ENCODE measurements around the gene QPRT. TPM values are rescaled to one million over a fixed set of nuclear protein-coding genes. Genes with fewer than 3 reads are reported as not detected.
"Not testable (repeated sequence)": the region's sequence is repeated elsewhere in the genome, so short reads cannot be mapped to it uniquely, and the experiment has no call there.

Gene QPRT
- total and polyA plus RNA-seq, 4 donors, result 79.4 to 143 (median 100) TPM

DNA sequence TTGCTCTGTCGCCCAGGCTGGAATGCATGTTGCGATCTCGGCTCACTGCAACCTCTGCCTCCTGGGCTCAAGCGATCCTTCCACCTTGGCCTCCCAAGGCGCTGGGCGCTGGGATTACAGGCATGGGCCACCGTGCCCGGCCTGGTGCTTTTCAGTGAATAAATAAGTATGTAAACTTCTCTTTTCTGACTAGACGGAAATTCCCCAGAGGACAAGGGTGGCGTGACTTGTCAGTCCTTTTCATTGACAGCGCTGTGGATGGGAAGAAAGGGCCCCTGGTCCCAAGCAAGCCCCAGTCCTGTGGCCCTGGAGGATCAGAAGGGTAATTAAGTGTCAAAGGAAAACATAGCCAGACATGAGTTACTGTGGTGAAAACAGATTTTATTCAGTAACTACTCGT, 25.5 kb upstream of the QPRT start:
- no peak overlapping the region for H3K27ac ChIP-seq (ENCODE audit: low read depth in 1 of 2, low read length in 2 of 2)
- H3K36me3 ChIP-seq (ENCODE audit: control insufficient read depth in 4 of 4, insufficient read depth in 3 of 4, low read depth in 1 of 4, low read length in 3 of 4), result no peaks in the 10 kb centered on the region
- H3K9me3 ChIP-seq (ENCODE audit: control insufficient read depth in 4 of 4, low read length in 3 of 4), result no peaks in the 10 kb centered on the region
- no peaks in the 10 kb centered on the region for H3K27me3 ChIP-seq (ENCODE audit: control insufficient read depth in 4 of 4, insufficient read depth in 4 of 4, low read length in 3 of 4)
- H3K9ac ChIP-seq (ENCODE audit: low read depth in 1 of 2, low read length in 2 of 2), result no peak overlapping the region
- WGBS, result 85% methylated on average over 12 of the region's 12 CpGs
- DNase-seq (ENCODE audit: low spot score), result no peak
- no peaks in the 10 kb centered on the region for H3K4me1 ChIP-seq (ENCODE audit: control insufficient read depth in 4 of 4, insufficient read depth in 4 of 4, low read length in 3 of 4)
- H3K4me3 ChIP-seq (ENCODE audit: low read depth in 1 of 3, low read length in 3 of 3), result no peak overlapping the region
- TF ChIP-seq, protein P1, sequence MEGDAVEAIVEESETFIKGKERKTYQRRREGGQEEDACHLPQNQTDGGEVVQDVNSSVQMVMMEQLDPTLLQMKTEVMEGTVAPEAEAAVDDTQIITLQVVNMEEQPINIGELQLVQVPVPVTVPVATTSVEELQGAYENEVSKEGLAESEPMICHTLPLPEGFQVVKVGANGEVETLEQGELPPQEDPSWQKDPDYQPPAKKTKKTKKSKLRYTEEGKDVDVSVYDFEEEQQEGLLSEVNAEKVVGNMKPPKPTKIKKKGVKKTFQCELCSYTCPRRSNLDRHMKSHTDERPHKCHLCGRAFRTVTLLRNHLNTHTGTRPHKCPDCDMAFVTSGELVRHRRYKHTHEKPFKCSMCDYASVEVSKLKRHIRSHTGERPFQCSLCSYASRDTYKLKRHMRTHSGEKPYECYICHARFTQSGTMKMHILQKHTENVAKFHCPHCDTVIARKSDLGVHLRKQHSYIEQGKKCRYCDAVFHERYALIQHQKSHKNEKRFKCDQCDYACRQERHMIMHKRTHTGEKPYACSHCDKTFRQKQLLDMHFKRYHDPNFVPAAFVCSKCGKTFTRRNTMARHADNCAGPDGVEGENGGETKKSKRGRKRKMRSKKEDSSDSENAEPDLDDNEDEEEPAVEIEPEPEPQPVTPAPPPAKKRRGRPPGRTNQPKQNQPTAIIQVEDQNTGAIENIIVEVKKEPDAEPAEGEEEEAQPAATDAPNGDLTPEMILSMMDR (IDR thresholded peaks at IDR 0.05; ENCODE audit: low read depth, low read length, missing input control), result no peak
- no peak for TF ChIP-seq NR2F2 (IDR thresholded peaks at IDR 0.05)
- TF ChIP-seq YY1 (IDR thresholded peaks at IDR 0.05), result no peak
- no peak for TF ChIP-seq TAF1 (conservative IDR thresholded peaks at IDR 0.05)
- TF ChIP-seq, protein P2, sequence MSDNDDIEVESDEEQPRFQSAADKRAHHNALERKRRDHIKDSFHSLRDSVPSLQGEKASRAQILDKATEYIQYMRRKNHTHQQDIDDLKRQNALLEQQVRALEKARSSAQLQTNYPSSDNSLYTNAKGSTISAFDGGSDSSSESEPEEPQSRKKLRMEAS (IDR thresholded peaks at IDR 0.05), result no peak

DNA sequence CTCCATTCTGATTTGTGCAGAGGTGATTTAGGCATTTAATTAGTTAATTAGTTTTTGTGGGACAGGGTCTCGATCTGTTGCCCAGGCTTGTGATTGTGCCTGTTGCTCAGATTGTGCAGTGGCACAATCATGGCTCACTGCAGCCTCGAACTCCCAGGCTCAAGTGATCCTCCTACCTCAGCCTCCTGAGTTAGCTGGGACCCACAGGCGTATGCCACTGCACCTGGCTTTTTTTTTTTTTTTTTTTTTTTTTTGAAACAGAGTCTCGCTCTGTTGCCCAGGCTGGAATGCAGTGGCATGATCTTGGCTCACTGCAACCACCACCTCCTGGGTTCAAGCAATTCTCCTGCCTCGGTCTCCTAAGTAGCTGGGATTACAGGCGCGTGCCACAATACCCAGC, 25.1 kb upstream of the QPRT start:
- H3K27ac ChIP-seq (ENCODE audit: low read depth in 1 of 2, low read length in 2 of 2); DNase-seq (ENCODE audit: low spot score); H3K4me1 ChIP-seq (ENCODE audit: control insufficient read depth in 4 of 4, insufficient read depth in 4 of 4, low read length in 3 of 4); H3K27me3 ChIP-seq (ENCODE audit: control insufficient read depth in 4 of 4, insufficient read depth in 4 of 4, low read length in 3 of 4); H3K9ac ChIP-seq (ENCODE audit: low read depth in 1 of 2, low read length in 2 of 2); H3K36me3 ChIP-seq (ENCODE audit: control insufficient read depth in 4 of 4, insufficient read depth in 3 of 4, low read depth in 1 of 4, low read length in 3 of 4); H3K4me3 ChIP-seq (ENCODE audit: low read depth in 1 of 3, low read length in 3 of 3); H3K9me3 ChIP-seq (ENCODE audit: control insufficient read depth in 4 of 4, low read length in 3 of 4): not testable (repeated sequence)
- WGBS, result 91% methylated on average over 7 of the region's 7 CpGs

DNA sequence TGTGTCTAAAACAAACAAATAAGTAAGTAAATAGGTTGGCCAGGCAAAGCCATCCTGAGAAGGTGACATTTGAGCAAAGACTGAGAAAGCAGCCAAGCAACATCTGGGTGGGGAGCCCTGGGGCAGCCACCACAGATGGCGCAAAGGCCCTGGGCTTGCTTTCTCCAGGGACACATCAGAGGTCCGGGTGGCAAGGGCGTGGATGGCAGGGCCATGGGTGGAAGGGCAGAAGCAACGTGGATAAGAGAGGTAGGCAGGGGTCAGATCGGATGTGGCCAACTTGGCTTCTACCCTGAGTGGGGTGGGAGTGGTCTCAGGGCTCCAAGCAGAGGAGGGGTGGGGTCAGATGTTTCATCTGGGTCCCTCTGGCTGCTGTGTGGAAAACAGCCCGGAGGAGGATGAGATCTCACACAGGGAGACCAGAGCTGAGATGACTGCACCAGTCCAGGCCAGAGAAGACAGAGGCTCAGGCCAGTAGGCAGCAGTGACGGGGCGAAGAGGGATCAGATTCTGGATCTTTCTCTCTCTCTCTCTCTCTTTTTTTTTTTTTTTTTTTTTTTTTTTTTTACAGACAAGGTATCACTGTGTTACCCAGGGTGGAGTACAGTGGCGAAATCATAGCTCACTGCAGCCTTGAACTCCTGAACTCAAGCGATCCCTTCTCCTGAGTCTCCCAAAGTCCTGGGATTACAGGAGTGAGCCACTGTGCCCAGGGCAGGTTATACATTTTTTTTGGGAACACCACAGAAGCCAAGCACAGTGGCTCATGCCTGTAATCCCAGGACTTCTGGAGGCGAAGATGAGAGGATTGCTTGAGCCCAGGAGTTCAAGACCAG, 22.1 kb upstream of the QPRT start:
- Histone ChIP-seq H3K27ac (ENCODE audit: low read depth in 1 of 2, low read length in 2 of 2) (no peak overlapping the region), H3K4me1 (ENCODE audit: control insufficient read depth in 4 of 4, insufficient read depth in 4 of 4, low read length in 3 of 4) (no peaks in the 10 kb centered on the region), H3K9ac (ENCODE audit: low read depth in 1 of 2, low read length in 2 of 2) (no peak overlapping the region), H3K36me3 (ENCODE audit: control insufficient read depth in 4 of 4, insufficient read depth in 3 of 4, low read depth in 1 of 4, low read length in 3 of 4) (no peaks in the 10 kb centered on the region), H3K9me3 (ENCODE audit: control insufficient read depth in 4 of 4, low read length in 3 of 4) (no peaks in the 10 kb centered on the region), H3K4me3 (ENCODE audit: low read depth in 1 of 3, low read length in 3 of 3) (no peak overlapping the region), H3K27me3 (ENCODE audit: control insufficient read depth in 4 of 4, insufficient read depth in 4 of 4, low read length in 3 of 4) (no peaks in the 10 kb centered on the region)
- TF ChIP-seq FOXA2 (IDR thresholded peaks at IDR 0.05), result no peak
- TF ChIP-seq, protein P3, sequence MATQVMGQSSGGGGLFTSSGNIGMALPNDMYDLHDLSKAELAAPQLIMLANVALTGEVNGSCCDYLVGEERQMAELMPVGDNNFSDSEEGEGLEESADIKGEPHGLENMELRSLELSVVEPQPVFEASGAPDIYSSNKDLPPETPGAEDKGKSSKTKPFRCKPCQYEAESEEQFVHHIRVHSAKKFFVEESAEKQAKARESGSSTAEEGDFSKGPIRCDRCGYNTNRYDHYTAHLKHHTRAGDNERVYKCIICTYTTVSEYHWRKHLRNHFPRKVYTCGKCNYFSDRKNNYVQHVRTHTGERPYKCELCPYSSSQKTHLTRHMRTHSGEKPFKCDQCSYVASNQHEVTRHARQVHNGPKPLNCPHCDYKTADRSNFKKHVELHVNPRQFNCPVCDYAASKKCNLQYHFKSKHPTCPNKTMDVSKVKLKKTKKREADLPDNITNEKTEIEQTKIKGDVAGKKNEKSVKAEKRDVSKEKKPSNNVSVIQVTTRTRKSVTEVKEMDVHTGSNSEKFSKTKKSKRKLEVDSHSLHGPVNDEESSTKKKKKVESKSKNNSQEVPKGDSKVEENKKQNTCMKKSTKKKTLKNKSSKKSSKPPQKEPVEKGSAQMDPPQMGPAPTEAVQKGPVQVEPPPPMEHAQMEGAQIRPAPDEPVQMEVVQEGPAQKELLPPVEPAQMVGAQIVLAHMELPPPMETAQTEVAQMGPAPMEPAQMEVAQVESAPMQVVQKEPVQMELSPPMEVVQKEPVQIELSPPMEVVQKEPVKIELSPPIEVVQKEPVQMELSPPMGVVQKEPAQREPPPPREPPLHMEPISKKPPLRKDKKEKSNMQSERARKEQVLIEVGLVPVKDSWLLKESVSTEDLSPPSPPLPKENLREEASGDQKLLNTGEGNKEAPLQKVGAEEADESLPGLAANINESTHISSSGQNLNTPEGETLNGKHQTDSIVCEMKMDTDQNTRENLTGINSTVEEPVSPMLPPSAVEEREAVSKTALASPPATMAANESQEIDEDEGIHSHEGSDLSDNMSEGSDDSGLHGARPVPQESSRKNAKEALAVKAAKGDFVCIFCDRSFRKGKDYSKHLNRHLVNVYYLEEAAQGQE (IDR thresholded peaks at IDR 0.05), result no peak
- no peak for TF ChIP-seq HNF4A (conservative IDR thresholded peaks at IDR 0.05)
- TF ChIP-seq, protein P2 (IDR thresholded peaks at IDR 0.05), result no peak
- TF ChIP-seq, protein P4, sequence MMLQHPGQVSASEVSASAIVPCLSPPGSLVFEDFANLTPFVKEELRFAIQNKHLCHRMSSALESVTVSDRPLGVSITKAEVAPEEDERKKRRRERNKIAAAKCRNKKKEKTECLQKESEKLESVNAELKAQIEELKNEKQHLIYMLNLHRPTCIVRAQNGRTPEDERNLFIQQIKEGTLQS (IDR thresholded peaks at IDR 0.05), result no peak
- TF ChIP-seq GABPA (IDR thresholded peaks at IDR 0.05 in 1 of 2, conservative IDR thresholded peaks at IDR 0.05 in 1 of 2), result no peak
- WGBS, result 82% methylated on average over 11 of the region's 11 CpGs
- DNase-seq (ENCODE audit: low spot score), result no peak

Data from liver (tissue), 9 donors.